Heart left ventricle (tissue), 16 donors: ENCODE results near the gene PRICKLE2. TPM values are rescaled to one million over a fixed set of nuclear protein-coding genes. Genes with fewer than 3 reads are reported as not detected.

Source experiments
- ATAC-seq, 4 donors: fragments of 200-7000 bp; cut with Tn5 transposase; one replicate each; pipeline ENCODE4 v1.9.1; 2020 to 2022; ENCODE audit warnings: moderate library complexity in 4 of 4, mild to moderate bottlenecking in 3 of 4, moderate number of reproducible peaks in 1 of 4
- DNase-seq, 5 donors: peaks; one replicate each; pipeline ENCODE4 v3.0.0-alpha.2; 2020
- H3K27ac ChIP-seq, 12 donors: fragments of 200-600 bp; sonication (generic) in 4 of 12; one replicate each; pipeline versions ENCODE4 v1.5.0 to v1.8.0; 2016 to 2022; ENCODE audit warnings: mild to moderate bottlenecking in 2 of 12
- H3K27me3 ChIP-seq, 9 donors: fragments of 200-600 bp; sonication (generic) in 2 of 9; one replicate each; pipeline versions ENCODE4 v1.5.1 to v1.8.0; 2016 to 2022; ENCODE audit warnings: mild to moderate bottlenecking in 3 of 9
- H3K36me3 ChIP-seq, 9 donors: fragments of 200-600 bp; sonication (generic) in 2 of 9; one replicate each; pipeline versions ENCODE4 v1.5.0 to v1.8.0; 2018 to 2022; ENCODE audit warnings: mild to moderate bottlenecking in 2 of 9
- H3K4me1 ChIP-seq, 12 donors: fragments of 200-600 bp; sonication (generic) in 4 of 12; one replicate each; pipeline versions ENCODE4 v1.5.0 to v1.8.0; 2016 to 2022; ENCODE audit warnings: mild to moderate bottlenecking in 3 of 12
- H3K4me3 ChIP-seq, 12 donors: fragments of 200-600 bp; sonication (generic) in 4 of 12; one replicate each; pipeline versions ENCODE4 v1.5.0 to v1.8.0; 2017 to 2022; ENCODE audit warnings: mild to moderate bottlenecking in 9 of 12, moderate library complexity in 4 of 12
- H3K9me3 ChIP-seq, 12 donors: fragments of 200-600 bp; sonication (generic) in 4 of 12; one replicate each; pipeline versions ENCODE4 v1.5.0 to v1.8.0; 2016 to 2022; ENCODE audit warnings: mild to moderate bottlenecking in 1 of 12
- CTCF ChIP-seq, 12 donors: fragments of 200-600 bp; sonication (generic) in 4 of 12; IDR thresholded peaks; one replicate each; pipeline versions ENCODE4 v1.5.0 to v1.8.0; 2018 to 2022; ENCODE audit warnings: antibody characterized with exemption in 12 of 12, mild to moderate bottlenecking in 5 of 12
- POLR2A ChIP-seq, 2 donors: fragments of 450-650 bp; IDR thresholded peaks; one replicate each; pipeline ENCODE4 v1.6.1; 2017; ENCODE audit warnings: antibody characterized with exemption in 2 of 2, mild to moderate bottlenecking in 2 of 2, moderate library complexity in 2 of 2
- WGBS, 4 donors: extraction: QIAGEN DNeasy Blood & Tissue Kit in 2 of 4; methylation state at CpG; one replicate each; pipeline versions ENCODE4 v1.1.5 to v1.1.7; 2013 to 2018; 5-methylcytosine and 5-hydroxymethylcytosine counted together
- intact Hi-C, 10 donors: fragments of 100-400 bp; cut with DNase I; formaldehyde crosslinking; loops; one replicate each; pipeline versions ENCODE4 v1.11.1 to v1.14.2; 2022
- polyA plus RNA-seq, 2 donors: library from polyadenylated mRNA; stranded (reverse); fragments of 200-250 nt; gene quantifications; one replicate each; pipeline ENCODE4 v1.2.3, GENCODE V29; 2013
- total RNA-seq, 9 donors: library from RNA; depleted of rRNA in 2 of 9; stranded (reverse); fragments of >200 nt in 2 of 9; fragmentation: NEBNext Ultra II Directional in 3 of 9; extraction: Animal tissue kit (Norgen Biotek cat#: 25700) in 3 of 9; gene quantifications; one replicate each; pipeline versions ENCODE4 v1.1.0 to v1.2.4, GENCODE V29; 2016 to 2023
- donor health status: ischemic (EF 13 %, LVEDD 7.1; RV severe dilation, severe dysfunction).
- donor health status: healthy with polysubstance abuse.
- donor health status: DM: no; HTN: yes; CAD: no.
- donor health status: DM: no; HTN: no; CAD: no.
- donor health status: ischemic (EF 25% LVEDD 6.9; RV normal size, moderate dysfunction).
- donor health status: ischemic (EF 25% LVEDD 5.7; RV mildly dilated, moderate dysfunction).
- donor health status: healthy.
- donor health status: DM: yes; HTN: yes; CAD: no.
- donor health status: ischemic (EF 35%, LVEDD 5.7; RV mildly dilated, moderate dysfunction).
- donor health status: nonischemic (EF 11% LVEDD 7.7; RV severe dilation, severe dysfunction).
- donor health status: DM: yes; HTN: yes; CAD: no.
- donor health status: PGD.
- donor health status: ischemic (EF 29% LVEDD 5.4; RV normal size, mild dysfunction).
- donor health status: nonischemic (EF 23%, LVEDD 6.1; RV moderate dilation, normal function).

The PRICKLE2 gene
- total and polyA plus RNA-seq, 11 donors, result 1.5 to 15.2 (median 7.3) TPM

- H3K27ac ChIP-seq, result peak overlapping the region in 1 of 12 donors; percentile 67
- 74 to 95% (median 89%) methylated on average over 6 of the region's 6 CpGs for WGBS, 4 donors
These were observed 28.4 kb upstream of the PRICKLE2 start for GRCh38 chr3:64253689-64254088.

GRCh38 chr3:64251019-64251418 is 25.8 kb upstream of the PRICKLE2 start:
- intact Hi-C loops, result no loop called here
- Histone ChIP-seq H3K4me3 (no peak overlapping the region), H3K27ac (no peak overlapping the region), H3K9me3 (no peaks in the 10 kb centered on the region), H3K27me3 (no peaks in the 10 kb centered on the region), H3K36me3 (peaks cover 0 to 7% (median 0%) of the 10 kb centered on the region in 9 donors), H3K4me1 (peaks cover 0 to 33% (median 3%) of the 10 kb centered on the region in 12 donors)
- 95 to 100% (median 96%) methylated on average over 3 of the region's 3 CpGs for WGBS, 4 donors
- no peak for DNase-seq
- TF ChIP-seq POLR2A (IDR thresholded peaks at IDR 0.05), result no peak
- TF ChIP-seq CTCF (IDR thresholded peaks at IDR 0.05), result no peak
- no peak for ATAC-seq

More at GRCh38 chr3:64253689-64254088, 28.4 kb upstream of the PRICKLE2 start:
- DNase-seq, result no peak
- Histone ChIP-seq H3K9me3 (no peaks in the 10 kb centered on the region), H3K36me3 (peaks cover 0 to 7% (median 0%) of the 10 kb centered on the region in 9 donors), H3K4me3 (no peak overlapping the region), H3K27me3 (no peaks in the 10 kb centered on the region), H3K4me1 (peaks cover 0 to 30% (median 2%) of the 10 kb centered on the region in 12 donors)
- intact Hi-C loops, result no loop called here
- ATAC-seq, result no peak
- TF ChIP-seq POLR2A (IDR thresholded peaks at IDR 0.05) (no peak), CTCF (IDR thresholded peaks at IDR 0.05) (no peak)

GRCh38 chr3:64247991-64248646 is 22.9 kb upstream of the PRICKLE2 start:
- no peak for DNase-seq
- intact Hi-C loops, result loop anchor here in 1 of 10 donors (10.0 kb wide), 1 partner anchor 157 kb away; no protein-coding TSS in a partner anchor
- Histone ChIP-seq H3K27ac (no peak overlapping the region), H3K36me3 (no peaks in the 10 kb centered on the region), H3K9me3 (no peaks in the 10 kb centered on the region), H3K4me1 (peaks cover 0 to 23% (median 3%) of the 10 kb centered on the region in 12 donors), H3K4me3 (no peak overlapping the region), H3K27me3 (no peaks in the 10 kb centered on the region)
- WGBS, 4 donors, result 81 to 85% (median 82%) methylated on average over 4 of the region's 4 CpGs
- ATAC-seq, result no peak
- TF ChIP-seq POLR2A (IDR thresholded peaks at IDR 0.05) (no peak), CTCF (IDR thresholded peaks at IDR 0.05) (no peak)

GRCh38 chr3:64244011-64244942 is 19.0 kb upstream of the PRICKLE2 start:
- no peaks in the 10 kb centered on the region for H3K9me3 ChIP-seq
- peak overlapping the region in 1 of 12 donors; percentile 9 for H3K27ac ChIP-seq
- H3K27me3 ChIP-seq, result no peaks in the 10 kb centered on the region
- WGBS, 4 donors, result 83 to 94% (median 85%) methylated on average over 9 of the region's 9 CpGs
- no peak for ATAC-seq
- H3K4me3 ChIP-seq, result no peak overlapping the region
- H3K36me3 ChIP-seq, result no peaks in the 10 kb centered on the region
- no peak for TF ChIP-seq POLR2A (IDR thresholded peaks at IDR 0.05)
- peak in 3 of 12 donors; percentile 7 to 24 (median 14) for TF ChIP-seq CTCF (IDR thresholded peaks at IDR 0.05)
- DNase-seq, result no peak
- H3K4me1 ChIP-seq, result peaks cover 0 to 32% (median 10%) of the 10 kb centered on the region in 12 donors
- intact Hi-C loops, result loop anchor here in 1 of 10 donors (10.0 kb wide), 1 partner anchor 161 kb away; no protein-coding TSS in a partner anchor
